ENCODE measurements around the gene PCSK7.

GRCh38 chr11:117181586-117182550, 50.0 kb downstream of the PCSK7 start:
- TF ChIP-seq EZH2 (IDR thresholded peaks at IDR 0.05; ENCODE audit: low read length, unreplicated experiment) (no peak), CTCF (conservative IDR thresholded peaks at IDR 0.05; ENCODE audit: low read depth, low read length) (no peak)
